GM19193 (cell line): ENCODE data around the gene ACTL7B.

Experiments
- POLR2A ChIP-seq: IDR thresholded peaks from 4 replicates; pipeline ENCODE4 v1.6.1; 2011; ENCODE audit not compliant: insufficient read depth, insufficient read length; ENCODE audit errors: extremely low read depth

The ACTL7B gene

DNA sequence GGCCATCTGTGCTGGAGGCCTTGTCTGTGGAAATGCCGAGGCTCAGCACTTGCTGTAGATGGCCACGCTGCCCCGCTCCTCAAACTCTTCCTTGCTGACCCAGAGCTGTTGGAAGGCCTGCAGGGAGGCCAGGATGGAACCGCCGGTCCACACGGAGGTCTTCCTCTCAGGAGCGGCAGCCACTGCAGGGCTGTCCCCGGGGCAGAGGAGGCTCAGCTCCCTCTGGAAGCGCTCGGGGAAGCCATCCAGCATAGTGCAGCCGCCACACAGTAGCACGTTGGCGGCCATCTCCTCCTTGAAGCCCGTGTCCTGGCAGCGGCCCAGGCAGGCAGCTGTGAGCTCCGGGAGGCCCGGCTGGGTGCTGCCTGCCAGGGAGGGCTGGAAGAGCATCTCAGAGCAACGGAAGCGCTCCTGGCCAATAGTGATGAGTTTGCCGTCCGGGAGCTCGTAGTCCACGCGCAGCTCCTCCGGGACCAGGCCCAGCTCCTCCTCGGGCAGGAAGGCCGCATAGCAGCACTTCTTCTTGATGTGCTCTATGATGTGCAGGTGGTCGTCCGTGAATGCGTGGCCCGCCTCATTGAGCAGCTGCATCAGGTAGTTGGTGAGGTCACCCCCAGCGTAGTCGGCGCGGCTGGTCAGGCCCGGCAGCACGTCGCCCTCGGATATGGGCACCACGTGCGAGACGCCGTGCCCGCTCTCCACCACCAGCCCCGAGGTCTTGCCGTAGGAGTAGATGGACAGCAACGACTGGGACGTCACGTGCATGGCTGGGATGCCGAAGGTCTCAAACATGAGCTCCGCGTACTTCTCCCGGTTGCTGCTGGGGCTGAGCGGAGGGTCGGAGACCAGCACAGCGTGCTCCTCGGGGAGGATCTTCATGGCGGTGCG, 901 bp downstream of the ACTL7B start:
- TF ChIP-seq POLR2A = no peak

GRCh38 chr9:108854094-108854493, 1.7 kb downstream of the ACTL7B start:
- TF ChIP-seq POLR2A = no peak

DNA sequence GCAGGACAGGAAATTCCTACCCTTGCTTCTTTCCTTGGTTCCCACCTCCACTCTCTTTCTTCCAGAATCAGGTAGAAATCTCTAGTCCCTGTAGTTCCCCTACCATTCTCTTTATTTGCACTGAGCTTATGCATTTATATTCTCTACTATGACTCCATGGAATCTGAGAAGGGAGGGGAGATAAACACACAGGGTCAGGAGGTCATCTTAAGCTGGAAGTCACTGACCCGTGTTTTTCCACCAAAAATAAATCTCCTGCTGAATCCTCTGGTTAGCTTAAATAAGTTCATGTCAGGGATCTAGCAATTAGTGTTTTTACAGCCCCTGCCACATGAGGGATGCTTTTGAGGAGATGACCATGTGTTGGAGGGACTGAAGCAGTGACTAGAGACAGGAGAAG, 3.7 kb downstream of the ACTL7B start:
- TF ChIP-seq POLR2A = no peak

DNA sequence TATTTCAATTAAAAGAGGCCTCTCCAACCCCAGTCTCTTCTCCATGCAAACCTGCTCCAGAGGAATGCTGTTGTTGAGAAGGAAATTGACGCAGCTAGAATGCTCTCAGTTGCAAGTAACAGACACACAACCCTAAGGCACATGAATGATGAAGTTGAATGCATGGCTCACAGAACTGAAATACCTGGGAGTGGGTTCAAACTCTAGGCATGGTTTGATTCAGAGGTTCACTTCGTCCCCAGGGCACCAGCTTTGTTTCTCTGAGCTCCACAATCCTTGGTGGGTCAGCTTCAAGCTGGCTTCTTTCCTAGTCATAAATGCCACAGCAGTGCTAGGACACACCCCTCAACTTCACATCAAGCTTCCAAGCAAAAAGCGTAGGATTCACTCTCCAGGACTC, 4.6 kb downstream of the ACTL7B start:
- TF ChIP-seq POLR2A = no peak

- no peak for TF ChIP-seq POLR2A
Measured at GRCh38 chr9:108850293-108850897, 5.4 kb downstream of the ACTL7B start.

DNA sequence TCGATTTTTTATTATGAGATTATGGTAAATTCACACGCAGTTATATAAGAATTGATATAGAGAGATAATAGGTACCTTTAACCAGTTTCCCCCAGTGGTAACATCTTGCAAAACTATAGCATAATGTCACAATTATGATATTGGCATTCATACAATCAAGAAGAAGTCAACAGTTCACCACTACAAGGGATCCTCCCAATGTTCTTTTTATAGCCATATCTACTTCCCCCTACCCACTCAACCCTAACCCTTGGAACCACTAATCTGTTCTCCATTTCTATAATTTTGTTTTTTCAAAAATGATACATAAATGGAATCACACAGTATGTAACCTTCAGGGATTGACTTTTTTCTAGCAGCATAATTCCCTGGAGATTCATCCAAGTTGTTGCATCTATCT, 9.8 kb downstream of the ACTL7B start:
- TF ChIP-seq POLR2A = no peak

DNA sequence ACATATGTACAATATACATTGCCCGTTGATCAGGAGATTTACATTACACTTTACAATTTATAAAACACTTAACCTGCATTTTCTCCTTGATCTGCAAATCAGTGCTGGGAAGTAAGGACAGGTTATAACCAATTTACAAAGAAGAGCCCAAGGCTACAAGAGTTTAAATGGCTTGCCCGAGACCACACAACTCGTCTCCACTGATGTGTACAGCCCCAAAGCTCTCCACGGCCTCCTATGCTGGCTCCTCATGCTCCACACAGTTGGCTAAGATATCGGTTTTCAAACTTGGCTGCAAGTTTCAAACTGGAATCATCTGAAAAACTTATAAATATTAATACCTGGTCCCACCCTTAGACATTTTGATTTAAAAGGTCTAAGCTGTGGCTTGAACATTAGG, 10.3 kb downstream of the ACTL7B start:
- TF ChIP-seq POLR2A = no peak

DNA sequence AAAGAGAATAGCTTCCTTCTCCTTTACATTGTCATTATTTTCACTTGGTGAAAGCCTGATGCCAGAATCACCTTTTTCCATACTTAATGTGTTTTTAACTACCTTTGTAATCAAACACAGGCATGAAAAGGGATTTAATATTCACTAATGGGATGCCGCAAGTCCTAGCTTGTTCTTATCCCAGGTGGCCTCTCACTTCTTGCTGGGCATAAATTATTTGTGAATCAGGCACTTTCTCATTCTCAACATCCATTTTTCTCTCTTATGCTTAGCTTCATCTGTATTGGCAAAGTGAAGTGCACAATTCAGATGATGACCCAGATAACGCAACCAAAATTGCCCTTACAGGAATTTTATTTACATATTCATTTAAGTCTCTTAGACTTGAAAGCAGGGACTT, 10.9 kb downstream of the ACTL7B start:
- no peak for TF ChIP-seq POLR2A

GRCh38 chr9:108844391-108844790, 11.4 kb downstream of the ACTL7B start:
- TF ChIP-seq POLR2A = no peak

DNA sequence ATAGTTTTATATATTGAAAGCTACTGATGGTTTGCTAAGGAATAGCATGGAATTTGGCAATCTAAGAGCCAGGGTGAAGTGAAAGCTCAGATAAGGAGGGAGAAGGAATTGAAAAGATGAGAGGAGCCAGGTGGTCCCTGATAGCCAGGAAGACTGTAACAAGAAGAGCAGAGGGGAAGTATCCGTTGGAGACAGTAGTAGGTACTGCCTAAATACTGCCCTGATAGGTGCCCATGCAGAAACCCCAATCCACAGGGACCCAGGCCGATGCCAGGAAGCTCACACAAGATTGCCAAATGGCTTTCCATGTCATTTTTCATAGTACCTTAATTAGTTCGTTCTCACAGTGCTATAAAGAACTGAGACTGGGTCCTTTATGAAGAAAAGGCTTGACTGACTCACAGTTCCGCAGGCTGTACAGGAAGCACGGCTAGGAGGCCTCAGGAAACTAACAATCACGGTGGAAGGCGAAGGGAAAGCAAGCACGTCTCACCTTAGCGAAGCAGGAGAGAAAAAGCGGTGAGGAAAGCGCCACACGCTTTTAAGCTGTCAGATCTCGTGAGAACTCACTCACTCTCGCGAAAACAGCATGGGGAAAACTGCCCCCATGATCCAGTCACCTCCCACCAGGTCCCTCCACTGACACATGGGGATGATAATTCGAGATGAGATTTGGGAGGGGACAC, 13.0 kb downstream of the ACTL7B start:
- TF ChIP-seq POLR2A = no peak

- TF ChIP-seq POLR2A = no peak
Measured at GRCh38 chr9:108838017-108838416, 17.8 kb downstream of the ACTL7B start.

DNA sequence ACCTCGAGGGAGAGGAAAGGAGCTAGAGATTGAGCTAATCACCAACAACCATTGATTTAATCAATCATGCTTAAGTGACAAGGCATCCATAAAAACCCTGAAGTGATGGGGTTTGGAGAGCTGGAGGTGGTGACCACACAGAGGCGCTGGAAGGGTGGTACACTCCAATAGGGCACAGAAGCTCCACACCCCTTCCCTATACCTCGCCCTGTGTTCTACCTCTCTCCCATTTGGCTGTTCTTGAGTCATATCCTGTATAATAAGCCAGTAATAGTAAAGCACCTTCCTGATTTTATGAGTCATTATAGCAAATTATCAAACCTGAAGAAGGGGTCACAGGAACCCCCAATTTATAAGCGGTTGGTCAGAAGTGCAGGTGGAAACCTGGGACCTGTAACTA, 18.3 kb downstream of the ACTL7B start:
- TF ChIP-seq POLR2A = no peak

- TF ChIP-seq POLR2A = no peak
Measured at GRCh38 chr9:108836781-108837180, 19.0 kb downstream of the ACTL7B start.

DNA sequence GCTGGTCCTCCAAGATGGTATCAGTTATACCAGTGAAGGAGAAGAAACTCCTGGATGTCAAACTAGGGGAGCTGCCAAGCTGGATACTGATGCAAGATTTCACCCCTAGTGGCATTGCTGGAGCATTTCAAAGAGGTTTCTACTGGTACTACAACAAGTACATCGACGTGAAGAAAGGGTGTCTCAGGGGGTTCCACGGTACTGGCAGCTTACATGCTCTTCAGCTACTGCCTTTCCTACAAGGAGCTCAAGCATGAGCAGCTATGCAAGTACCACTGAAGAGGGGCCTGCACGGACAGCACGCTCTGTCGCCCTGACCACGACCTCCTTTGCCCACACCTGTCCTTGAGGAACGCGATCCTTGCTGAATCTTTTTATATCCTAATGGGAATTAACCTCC, 19.5 kb downstream of the ACTL7B start:
- TF ChIP-seq POLR2A = no peak

GRCh38 chr9:108835831-108836230, 20.0 kb downstream of the ACTL7B start:
- TF ChIP-seq POLR2A = no peak
